IMR-90 (cell line): ENCODE results near the gene CYP26A1. TPM values are rescaled to one million over a fixed set of nuclear protein-coding genes. Genes with fewer than 3 reads are reported as not detected.

Source experiments
- ATAC-seq: fragments of 200-7000 bp; cut with Tn5 transposase; 2 replicates; pipeline ENCODE4 v1.9.1; 2020; ENCODE audit warnings: low read depth, mild to moderate bottlenecking, moderate library complexity
- BruUV-seq: library from RNA; stranded (reverse); fragments of 400-500 nt; replicated peaks from 2 replicates; lab custom pipeline; 2021; lab: Mats Ljungman, UMichigan
- CTCF ChIA-PET: fragments of 300-600 bp; formaldehyde crosslinking; extraction: SDS; loops from one replicate; lab custom pipeline; 2021; ENCODE audit warnings: antibody characterized with exemption; lab: Yijun Ruan, JAX
- POLR2A ChIA-PET: fragments of 300-600 bp; sonication (Branson Sonifier 250); formaldehyde crosslinking; loops from one replicate; lab custom pipeline; 2022; ENCODE audit warnings: antibody characterized with exemption; ENCODE audit not compliant: unreplicated experiment; lab: Charles Lee
- DNase-seq: peaks from one replicate; pipeline ENCODE4 v3.0.0; 2013
- H2AFZ ChIP-seq: replicated peaks from 2 replicates; pipeline ENCODE3; 2013; ENCODE audit warnings: low read length, mild to moderate bottlenecking; ENCODE audit not compliant: poor library complexity
- H2AK5ac ChIP-seq: 2 replicates; pipeline ENCODE4 v1.6.1; 2013; ENCODE audit warnings: low read depth, low read length, inconsistent platforms
- H2AK9ac ChIP-seq: replicated peaks from 2 replicates; pipeline ENCODE3; 2013; ENCODE audit warnings: mild to moderate bottlenecking, low read depth, low read length, moderate library complexity; ENCODE audit not compliant: poor library complexity
- H2BK120ac ChIP-seq: 2 replicates; pipeline ENCODE4 v1.6.1; 2013; ENCODE audit warnings: low read depth, low read length, inconsistent platforms
- H2BK15ac ChIP-seq: 3 replicates; pipeline ENCODE4 v1.6.1; 2013; ENCODE audit warnings: low read depth, low read length, inconsistent platforms
- H2BK20ac ChIP-seq: 2 replicates; pipeline ENCODE4 v1.6.1; 2013; ENCODE audit warnings: low read depth, mild to moderate bottlenecking, inconsistent platforms, low read length, moderate library complexity
- H2BK5ac ChIP-seq: 2 replicates; pipeline ENCODE4 v1.6.1; 2013; ENCODE audit warnings: mild to moderate bottlenecking, low read depth, low read length, inconsistent platforms; ENCODE audit not compliant: poor library complexity, severe bottlenecking
- H3K14ac ChIP-seq: replicated peaks from 2 replicates; pipeline ENCODE4 v1.6.1; 2013; ENCODE audit warnings: low read depth, low read length, inconsistent platforms
- H3K18ac ChIP-seq: 2 replicates; pipeline ENCODE4 v1.6.1; 2013; ENCODE audit warnings: low read depth, low read length, control low read depth
- H3K23ac ChIP-seq: 2 replicates; pipeline ENCODE4 v1.6.1; 2013; ENCODE audit warnings: low read depth, low read length, inconsistent platforms
- H3K27ac ChIP-seq: 2 replicates; pipeline ENCODE4 v1.5.1; 2013; ENCODE audit warnings: mild to moderate bottlenecking, control low read depth, low read length; ENCODE audit not compliant: insufficient read depth
- H3K27me3 ChIP-seq: 2 replicates; pipeline ENCODE4 v1.6.1; 2013; ENCODE audit warnings: low read length; ENCODE audit not compliant: control insufficient read depth, insufficient read depth
- H3K36me3 ChIP-seq: 2 replicates; pipeline ENCODE4 v1.6.1; 2013; ENCODE audit warnings: low read length, mixed read lengths; ENCODE audit not compliant: control insufficient read depth, insufficient read depth
- H3K4ac ChIP-seq: 2 replicates; pipeline ENCODE4 v1.6.1; 2013; ENCODE audit warnings: low read depth, low read length, inconsistent platforms
- H3K4me1 ChIP-seq: 2 replicates; pipeline ENCODE4 v1.6.1; 2013; ENCODE audit warnings: low read length, mixed read lengths; ENCODE audit not compliant: control insufficient read depth, insufficient read depth
- H3K4me2 ChIP-seq: 2 replicates; pipeline ENCODE4 v1.6.1; 2013; ENCODE audit warnings: low read depth, mild to moderate bottlenecking, control low read depth, low read length, moderate library complexity
- H3K4me3 ChIP-seq: 2 replicates; pipeline ENCODE4 v1.5.1; 2013; ENCODE audit warnings: low read depth, mild to moderate bottlenecking, control low read depth, low read length, moderate library complexity; ENCODE audit not compliant: insufficient read depth
- H3K56ac ChIP-seq: 2 replicates; pipeline ENCODE4 v1.6.1; 2013; ENCODE audit warnings: low read length, inconsistent platforms; ENCODE audit not compliant: insufficient read depth; ENCODE audit errors: extremely low read depth
- H3K79me1 ChIP-seq, 2 experiments: 2 replicates each; pipeline ENCODE4 v1.6.1; 2013; ENCODE audit warnings: low read length in 2 of 2, inconsistent platforms in 1 of 2, low read depth in 1 of 2
- H3K9ac ChIP-seq: 2 replicates; pipeline ENCODE4 v1.6.1; 2013; ENCODE audit warnings: low read depth, low read length, control low read depth
- H3K9me1 ChIP-seq: 2 replicates; pipeline ENCODE4 v1.6.1; 2013; ENCODE audit warnings: low read length, inconsistent platforms; ENCODE audit not compliant: insufficient read depth
- H3K9me3 ChIP-seq: 2 replicates; pipeline ENCODE4 v1.6.1; 2013; ENCODE audit warnings: low read length; ENCODE audit not compliant: control insufficient read depth, insufficient read depth
- H4K20me1 ChIP-seq: 2 replicates; pipeline ENCODE4 v1.6.1; 2013; ENCODE audit warnings: low read length, inconsistent platforms; ENCODE audit not compliant: insufficient read depth
- H4K5ac ChIP-seq: 2 replicates; pipeline ENCODE4 v1.6.1; 2013; ENCODE audit warnings: mild to moderate bottlenecking, low read depth, low read length, control low read depth
- H4K8ac ChIP-seq, 2 experiments: 2 replicates each; pipeline ENCODE4 v1.6.1; 2013; ENCODE audit warnings: low read depth in 2 of 2, low read length in 2 of 2, control low read depth in 1 of 2, inconsistent platforms in 1 of 2
- H4K91ac ChIP-seq: 2 replicates; pipeline ENCODE4 v1.6.1; 2013; ENCODE audit warnings: low read depth, low read length, inconsistent platforms; ENCODE audit not compliant: insufficient read depth
- CTCF ChIP-seq: conservative IDR thresholded peaks from 2 replicates; pipeline ENCODE4 v1.5.1; 2012; ENCODE audit warnings: mild to moderate bottlenecking, low read depth, low read length, improper control_type of control experiment
- MAFK ChIP-seq: IDR thresholded peaks from 2 replicates; pipeline ENCODE4 v1.6.1; 2012; ENCODE audit warnings: low read depth, low read length, improper control_type of control experiment
- NFE2L2 ChIP-seq: fragments of 150-350 bp; IDR thresholded peaks from 2 replicates; pipeline ENCODE4 v1.6.1; 2016; ENCODE audit warnings: low read depth, mild to moderate bottlenecking, low read length
- RCOR1 ChIP-seq: IDR thresholded peaks from 2 replicates; pipeline ENCODE4 v1.6.1; 2012; ENCODE audit warnings: mild to moderate bottlenecking, low read length, improper control_type of control experiment; ENCODE audit not compliant: insufficient replicate concordance
- WGBS, 2 experiments: methylation state at CpG; one replicate each; pipeline versions ENCODE4 v1.1.5 to v1.1.7; 2013; ENCODE audit warnings: missing lambda C conversion rate in 2 of 2; ENCODE audit not compliant: insufficient read length in 1 of 2; ENCODE audit errors: extremely low coverage in 2 of 2; 5-methylcytosine and 5-hydroxymethylcytosine counted together
- dilution Hi-C: fragments of 300-500 bp; cut with HindIII; formaldehyde crosslinking; loops from one replicate; pipeline ENCODE4 v1.14.3; 2018; ENCODE audit warnings: low sequenced_read_pairs; ENCODE audit not compliant: unreplicated experiment
- in situ Hi-C: fragments of 300-500 bp; cut with MboI; formaldehyde crosslinking; loops from 3 replicates; pipeline ENCODE4 v1.14.3; 2019; ENCODE audit warnings: low sequenced_read_pairs, inconsistent platforms, mixed read lengths
- intact Hi-C: fragments of 100-400 bp; cut with micrococcal nuclease; formaldehyde crosslinking; loops from 2 replicates; pipeline ENCODE4 v1.10.0; 2022
- polyA plus RNA-seq, 3 experiments: library from polyadenylated mRNA; depleted of rRNA; stranded (reverse); fragments of >200 nt; gene quantifications; 2 replicates each; pipeline ENCODE4 v1.2.3, GENCODE V29; 2012; ENCODE audit warnings: low replicate concordance in 1 of 3
- total RNA-seq: library from RNA; depleted of rRNA; stranded (reverse); fragments of >200 nt; gene quantifications from 2 replicates; pipeline ENCODE4 v1.2.3, GENCODE V29; 2012

The CYP26A1 gene
- total and polyA plus RNA-seq, 2 of the 4 experiments (the other 2 are of a cell fraction) = 0.15 TPM; not detected in 1

- CTCF ChIA-PET = no interaction called here
- DNase-seq (no peak), ATAC-seq (peak; percentile 42)
- POLR2A ChIA-PET = no interaction called here
- no peaks in the 10 kb centered on the region for H3K36me3 ChIP-seq
- BruUV-seq = no TSS peak
- no peak overlapping the region for H4K8ac ChIP-seq
- H3K27ac ChIP-seq = no peak overlapping the region
- H3K9me1 ChIP-seq = no peaks in the 10 kb centered on the region
- dilution Hi-C loops (no loop called here), in situ Hi-C loops (no loop called here), intact Hi-C loops (loop anchor here (5.0 kb wide), 1 partner anchor 67 kb away; no protein-coding TSS in a partner anchor)
- H3K9me3 ChIP-seq = no peaks in the 10 kb centered on the region
- no peak overlapping the region for H4K91ac ChIP-seq
- H3K18ac ChIP-seq = no peak overlapping the region
- no peak overlapping the region for H2AK9ac ChIP-seq
- no peak overlapping the region for H3K4me3 ChIP-seq
- H3K23ac ChIP-seq = no peak overlapping the region; the same call in 1 of the 2 replicates
- H2BK5ac ChIP-seq = no peak overlapping the region
- H4K20me1 ChIP-seq = peaks cover 14% of the 10 kb centered on the region; the same call in 1 of the 2 replicates
- TF ChIP-seq MAFK (no peak), NFE2L2 (no peak), CTCF (0 out of 2 replicates have a peak, but pooled peaks have one; percentile 12), RCOR1 (no peak)
- no peak overlapping the region for H3K56ac ChIP-seq
- H3K9ac ChIP-seq = no peak overlapping the region
- peaks cover 81% of the 10 kb centered on the region for H3K27me3 ChIP-seq
- no peak overlapping the region for H2BK20ac ChIP-seq
- H3K4me1 ChIP-seq = peaks cover 6% of the 10 kb centered on the region; the same call in 1 of the 2 replicates
- H2AFZ ChIP-seq = peak overlapping the region; percentile 67
- no peak overlapping the region for H2BK120ac ChIP-seq
- no peaks in the 10 kb centered on the region for H3K79me1 ChIP-seq
- no peak overlapping the region for H4K5ac ChIP-seq
- no peak overlapping the region for H3K4ac ChIP-seq
- H2BK15ac ChIP-seq = no peak overlapping the region
- no peak overlapping the region for H2AK5ac ChIP-seq
- H3K4me2 ChIP-seq = peak overlapping the region; percentile 10; the same call in 1 of the 2 replicates
- 1% methylated on average over 14 of the region's 40 CpGs; no CpG with 5 or more reads in 1 of the 2 experiments for WGBS, 2 experiments
- H3K14ac ChIP-seq = no peak overlapping the region
These were observed 479 bp downstream of the CYP26A1 start for GRCh38 chr10:93074147-93074596.
